HG03039 (cell line): ENCODE data around the gene DYNLT5.
A peak's percentile ranks its signal among the peaks of the same experiment; 100 is the strongest.
"Not testable (repeated sequence)": the region's sequence is repeated elsewhere in the genome, so short reads cannot be mapped to it uniquely, and the experiment has no call there.

Experiments used
- ATAC-seq: cut with Tn5 transposase; IDR thresholded peaks from one replicate; pipeline ENCODE4 v1.9.1; 2021; ENCODE audit warnings: mild to moderate bottlenecking, moderate library complexity; ENCODE audit not compliant: unreplicated experiment

The DYNLT5 gene

DNA sequence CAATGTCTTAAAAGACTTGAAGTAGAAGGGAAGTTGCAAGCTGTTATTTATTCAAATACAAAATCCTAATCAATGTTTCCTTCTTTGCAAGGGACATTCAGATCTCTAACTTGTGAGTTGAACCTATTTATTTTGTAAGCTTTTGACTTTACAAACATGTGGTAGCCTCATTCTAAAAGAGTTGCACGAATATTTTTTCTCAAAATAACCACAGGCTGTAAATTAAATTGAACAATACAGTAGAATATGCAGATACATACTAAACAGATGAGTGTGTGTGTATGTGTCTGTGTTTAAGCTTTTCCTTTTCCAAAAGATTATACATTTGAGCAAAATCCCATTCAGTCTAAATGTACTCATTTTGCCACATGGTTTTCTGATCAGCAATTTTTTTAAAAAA is 4.8 kb upstream of the DYNLT5 start:
- no peak for ATAC-seq

DNA sequence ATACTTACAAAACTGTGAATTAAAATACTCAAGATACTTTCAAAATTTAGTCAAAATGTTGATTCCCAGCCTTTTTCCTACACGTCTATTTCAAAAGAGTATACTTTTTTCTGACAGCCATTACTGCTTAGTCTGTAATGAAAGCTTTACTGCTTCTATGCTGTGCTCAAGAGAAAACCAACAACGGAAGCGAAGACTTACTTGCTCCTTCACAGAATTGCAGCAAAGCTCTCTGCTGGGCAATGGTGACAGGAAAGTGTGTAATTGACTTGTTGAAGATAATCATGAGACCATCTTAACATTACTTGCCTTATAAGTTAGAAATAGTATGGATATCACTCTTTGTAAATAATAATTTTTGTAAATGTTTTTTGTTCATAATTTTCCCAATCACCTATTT is 1.7 kb upstream of the DYNLT5 start:
- no peak for ATAC-seq

DNA sequence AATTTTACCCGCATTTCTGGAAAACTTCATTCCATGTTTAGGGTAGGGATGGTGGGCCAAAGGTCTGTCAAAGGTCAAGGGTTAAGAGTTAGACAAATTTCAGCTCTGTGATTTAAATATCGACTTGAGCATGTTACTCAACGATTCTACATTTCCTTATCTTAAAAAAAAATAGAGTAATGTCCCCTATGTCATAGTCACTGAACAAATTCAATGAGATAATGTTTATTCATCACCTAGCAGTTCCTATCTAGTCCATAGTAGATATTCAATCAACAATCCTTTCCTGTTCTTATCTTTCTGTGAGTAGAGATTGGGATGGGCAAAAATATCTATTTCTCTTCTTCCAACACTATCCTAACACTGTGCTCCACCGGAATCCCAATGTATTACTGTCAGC is 1.1 kb upstream of the DYNLT5 start:
- ATAC-seq, result no peak

DNA sequence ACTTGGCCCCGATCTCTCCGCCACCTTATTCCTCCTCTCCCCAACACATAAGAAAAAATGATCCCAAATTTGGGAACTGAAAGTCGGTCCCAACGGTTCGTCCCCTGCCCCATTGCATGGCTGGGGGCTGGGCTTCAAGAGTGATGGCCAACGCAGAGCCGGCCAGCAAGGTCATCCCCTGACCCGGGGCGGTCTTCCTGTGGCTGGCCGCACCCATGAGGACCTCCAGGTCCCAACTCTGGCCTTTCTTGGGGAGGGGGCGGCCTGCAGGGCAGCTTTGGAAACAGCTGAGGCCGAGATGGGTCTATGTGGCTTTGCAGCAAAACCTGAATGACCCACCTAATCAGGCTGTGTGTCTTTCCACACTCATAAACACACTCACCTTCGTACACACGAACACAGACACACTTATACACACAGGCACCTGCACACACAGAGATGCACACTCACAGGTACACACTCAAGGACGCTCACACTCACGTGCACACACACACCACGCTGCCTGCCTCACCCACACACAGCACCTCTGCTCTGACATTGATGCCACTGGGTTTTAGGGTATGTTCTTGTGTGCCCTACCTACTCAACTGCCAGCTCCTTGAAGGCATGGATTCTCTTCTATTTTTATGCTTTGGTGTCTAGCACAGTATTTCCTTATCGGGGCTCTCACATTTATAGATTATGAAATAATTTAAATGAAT is 562 bp downstream of the DYNLT5 start:
- ATAC-seq, result no peak

DNA sequence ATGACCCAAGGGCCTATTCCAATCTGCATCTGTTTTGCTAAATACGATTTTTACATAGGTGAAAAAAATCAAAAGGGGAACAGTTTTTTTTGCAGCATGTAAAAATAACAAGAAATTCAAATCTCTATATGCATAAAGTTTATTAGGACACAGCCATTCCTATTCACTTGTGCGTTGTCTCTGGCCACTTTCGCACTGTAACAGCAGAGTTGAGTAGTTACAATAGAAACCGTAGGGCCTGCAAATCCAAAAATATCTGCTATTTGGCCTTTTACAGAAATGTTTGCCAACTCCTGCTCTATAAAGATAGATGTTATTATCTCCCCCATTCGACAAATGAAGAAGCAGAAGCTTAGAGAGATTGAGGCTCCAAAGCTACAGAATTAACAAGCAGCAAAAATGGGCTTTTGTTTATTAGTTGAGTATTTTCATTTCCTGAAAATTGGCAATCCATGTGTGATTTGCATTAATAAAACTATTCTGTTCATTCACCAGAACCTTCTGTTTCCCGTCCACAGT is 5.5 kb downstream of the DYNLT5 start:
- no peak for ATAC-seq

DNA sequence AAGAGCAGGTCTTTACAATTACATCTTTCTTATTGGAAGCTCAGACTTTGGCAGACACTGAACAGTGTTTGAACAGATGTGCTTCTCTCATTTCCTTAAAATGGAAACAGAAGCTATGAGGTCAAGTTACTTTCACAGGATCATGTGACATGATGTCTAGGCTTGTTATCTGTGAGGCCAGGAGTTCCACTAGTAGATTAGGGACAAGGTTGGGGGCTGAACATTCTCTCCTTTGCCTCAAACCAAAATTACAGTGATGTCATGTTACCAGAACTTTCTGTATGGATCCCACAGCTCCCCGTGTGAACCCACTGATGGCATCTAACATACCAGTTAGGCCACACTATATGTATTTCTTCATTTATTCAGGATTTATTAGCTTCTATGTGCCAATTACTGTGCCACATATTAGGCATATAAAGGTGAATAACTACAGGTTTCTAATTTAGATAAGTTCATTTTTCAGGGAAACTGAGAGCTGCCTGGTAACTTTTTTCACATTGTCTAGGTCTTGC is 6.0 kb downstream of the DYNLT5 start:
- peak; percentile 100 for ATAC-seq

DNA sequence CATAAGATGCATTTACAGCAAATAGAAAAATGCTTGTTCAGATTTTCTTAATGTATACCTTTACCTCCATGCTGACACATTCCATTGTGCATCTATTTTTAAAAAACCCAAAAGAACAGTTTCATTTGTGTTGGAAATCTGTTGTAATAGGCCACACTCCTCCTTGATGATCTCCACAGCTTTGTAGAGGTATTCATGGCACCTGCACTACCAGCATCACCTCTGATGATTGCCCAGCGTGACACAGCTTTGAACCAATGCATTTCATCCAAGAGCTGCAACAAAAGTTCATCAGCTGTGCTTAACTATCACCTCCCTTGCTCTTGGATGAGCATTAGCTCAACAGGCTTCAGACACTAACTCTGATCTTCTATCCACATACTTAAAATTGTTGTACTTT is 8.2 kb downstream of the DYNLT5 start:
- ATAC-seq, result no peak

DNA sequence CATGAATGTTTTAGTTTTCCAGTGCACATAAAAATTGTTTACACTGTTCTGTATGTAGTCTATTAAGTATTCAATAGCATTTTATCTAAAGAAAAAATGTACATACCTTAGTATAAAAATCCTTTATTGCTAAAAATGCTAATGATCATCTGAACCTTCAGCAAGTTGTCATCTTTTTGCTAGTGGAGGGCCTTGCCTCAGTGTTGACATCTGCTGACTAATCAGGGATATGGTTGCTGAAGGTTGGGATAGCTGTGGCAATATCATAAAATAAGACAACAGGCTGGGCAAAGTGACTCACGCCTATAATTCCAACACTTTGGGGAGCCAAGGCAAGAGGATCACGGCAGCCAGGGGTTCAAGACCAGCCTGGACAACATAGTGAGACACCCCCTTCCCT is 9.0 kb downstream of the DYNLT5 start:
- no peak for ATAC-seq

DNA sequence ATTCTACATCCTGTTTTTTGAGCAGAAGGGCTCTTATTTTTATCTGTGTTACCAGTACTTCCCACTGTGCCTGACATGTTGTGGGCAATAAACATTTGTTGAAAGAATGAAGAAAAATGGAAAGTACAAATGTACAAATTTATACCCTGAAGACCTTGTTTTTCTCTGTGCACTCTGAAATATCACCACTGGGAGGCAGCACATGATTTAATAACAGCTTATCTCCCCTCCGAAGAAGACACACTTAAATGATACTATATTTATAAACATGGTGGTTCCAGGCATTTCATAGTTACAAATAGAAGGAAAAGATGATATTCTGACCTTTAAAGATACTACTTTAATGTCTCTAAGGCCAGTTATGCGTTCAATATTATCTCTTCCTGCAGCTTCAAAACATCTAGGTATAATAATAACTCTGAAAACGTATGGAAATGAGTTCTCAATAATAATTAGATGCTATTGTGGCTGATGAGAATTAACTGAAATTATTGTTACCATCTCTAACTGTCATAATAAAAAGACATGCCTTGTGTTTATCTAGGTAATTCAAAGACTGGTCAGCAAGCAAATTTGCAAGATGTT is 12.8 kb downstream of the DYNLT5 start:
- no peak for ATAC-seq

DNA sequence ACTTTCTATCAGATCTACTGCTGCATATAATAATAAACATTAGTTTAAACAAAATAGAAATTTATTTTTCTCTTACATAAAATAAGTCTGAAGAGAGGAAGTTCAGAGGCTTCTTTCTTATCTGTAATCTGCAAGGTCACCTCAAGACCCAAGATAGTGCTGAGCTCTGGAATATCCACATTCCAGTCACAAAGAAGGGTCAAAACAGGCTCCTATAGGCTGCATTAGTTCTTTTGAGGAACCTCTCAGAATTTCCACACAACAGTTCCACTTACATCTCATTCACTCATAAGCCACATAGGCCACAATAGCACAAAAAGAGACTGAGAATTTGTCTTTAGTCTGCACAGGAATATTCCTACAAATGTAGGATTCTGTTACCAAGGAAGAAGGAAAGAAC is 15.4 kb downstream of the DYNLT5 start:
- ATAC-seq, result no peak

DNA sequence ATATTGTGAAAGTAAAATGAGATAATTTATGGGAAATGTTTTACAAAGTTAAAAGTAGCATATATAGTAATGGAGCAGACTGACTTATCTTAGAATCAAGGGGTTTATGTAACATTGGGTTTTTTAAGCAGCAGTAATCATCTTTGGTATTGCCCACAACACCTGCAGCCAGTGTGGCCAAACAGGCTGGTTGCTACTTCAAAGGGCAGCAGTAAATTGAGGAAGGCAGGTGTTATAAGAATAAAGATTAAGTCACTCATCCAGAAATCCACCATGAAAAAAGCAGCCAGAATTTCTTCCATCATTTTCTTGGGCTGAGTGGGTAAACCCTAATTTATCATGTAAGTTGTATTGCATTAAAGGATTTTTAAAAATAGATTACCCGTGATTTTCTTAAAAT is 16.7 kb downstream of the DYNLT5 start:
- ATAC-seq, result no peak

DNA sequence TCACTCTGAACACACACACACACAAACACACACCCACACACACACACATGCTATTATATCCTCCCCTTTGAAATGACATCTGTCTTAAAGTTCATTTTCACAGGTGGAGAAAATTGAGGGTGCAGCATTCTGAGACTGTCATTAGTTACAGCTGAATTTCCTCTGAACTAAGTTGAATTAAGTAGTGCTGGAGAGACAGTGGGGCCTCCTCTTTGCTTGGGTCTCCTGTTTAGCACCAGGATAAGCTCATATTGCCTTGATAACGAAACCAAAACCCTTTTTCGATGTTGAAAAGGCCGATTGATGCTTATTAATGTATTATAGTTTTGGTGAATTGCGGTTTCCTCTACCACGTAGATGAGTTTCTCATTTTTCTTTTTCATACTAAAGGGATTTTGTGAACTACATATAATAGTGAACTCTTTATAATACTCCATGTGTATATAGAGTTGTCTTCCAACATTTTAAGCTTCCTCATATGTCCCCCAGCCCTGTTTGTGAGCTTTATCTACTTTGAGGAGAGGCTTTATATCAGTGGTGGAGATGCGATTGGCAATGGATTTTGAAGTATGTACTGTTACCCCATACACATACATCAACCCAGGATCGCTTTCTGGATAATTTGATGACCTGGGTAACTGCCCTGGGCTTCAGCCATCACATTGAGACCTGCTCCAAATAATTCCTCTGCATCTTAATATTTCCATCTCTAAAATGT is 17.4 kb downstream of the DYNLT5 start:
- no peak for ATAC-seq

DNA sequence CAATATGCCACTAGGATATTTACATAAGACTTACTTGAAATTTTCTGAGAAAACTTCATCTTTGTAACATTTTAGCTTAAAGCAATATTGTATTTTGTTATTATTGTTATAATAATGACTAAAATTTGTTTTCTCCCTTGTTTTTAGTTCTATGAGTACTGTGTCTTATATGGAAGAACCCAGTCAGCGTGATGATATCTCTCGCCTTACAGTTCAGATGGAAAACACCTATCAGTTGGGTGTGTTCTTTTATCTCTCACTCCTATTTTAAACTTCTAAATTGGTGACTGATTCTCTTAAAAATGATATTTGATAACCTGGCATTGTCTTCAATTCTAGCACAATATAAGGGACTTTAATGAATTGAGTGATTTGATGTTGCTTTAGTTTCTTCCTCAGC is 18.0 kb downstream of the DYNLT5 start:
- no peak for ATAC-seq

DNA sequence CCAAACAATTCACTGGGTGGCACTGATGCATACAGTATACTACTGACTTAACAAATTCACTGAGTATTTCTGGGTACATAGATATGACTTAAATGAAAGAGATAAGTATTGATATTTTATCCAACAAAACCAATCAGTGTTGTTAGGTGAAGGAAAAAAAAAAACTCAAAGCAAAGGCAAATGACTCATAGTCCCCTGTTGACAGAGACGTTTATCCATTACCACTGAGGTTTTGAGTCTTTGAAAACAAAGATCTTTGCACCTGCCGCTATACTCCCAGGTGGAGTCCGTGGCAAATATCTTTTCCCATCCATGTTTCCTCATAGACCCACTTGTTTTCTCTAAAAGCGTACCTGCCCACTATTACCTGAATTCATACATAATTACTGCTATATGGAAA is 18.4 kb downstream of the DYNLT5 start:
- no peak for ATAC-seq

DNA sequence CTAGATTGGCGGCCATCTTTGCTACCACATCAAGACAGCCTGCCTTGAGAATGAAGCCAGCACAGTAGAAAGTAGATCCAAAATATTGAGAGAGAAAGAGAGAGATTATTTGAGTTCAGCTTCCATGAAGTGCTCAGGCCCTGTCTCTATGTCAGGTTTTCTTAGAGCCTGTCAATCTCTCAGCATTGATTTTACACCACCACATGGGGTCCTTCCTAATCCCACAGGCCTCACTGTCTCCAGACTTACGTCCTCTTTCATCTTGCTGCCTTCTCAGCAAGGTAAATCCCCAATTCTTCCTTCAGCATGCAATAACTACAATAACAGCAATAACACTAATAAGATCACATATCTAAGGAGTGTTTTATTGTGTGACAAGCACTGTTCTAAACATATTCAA is 21.0 kb downstream of the DYNLT5 start:
- ATAC-seq, result no peak

DNA sequence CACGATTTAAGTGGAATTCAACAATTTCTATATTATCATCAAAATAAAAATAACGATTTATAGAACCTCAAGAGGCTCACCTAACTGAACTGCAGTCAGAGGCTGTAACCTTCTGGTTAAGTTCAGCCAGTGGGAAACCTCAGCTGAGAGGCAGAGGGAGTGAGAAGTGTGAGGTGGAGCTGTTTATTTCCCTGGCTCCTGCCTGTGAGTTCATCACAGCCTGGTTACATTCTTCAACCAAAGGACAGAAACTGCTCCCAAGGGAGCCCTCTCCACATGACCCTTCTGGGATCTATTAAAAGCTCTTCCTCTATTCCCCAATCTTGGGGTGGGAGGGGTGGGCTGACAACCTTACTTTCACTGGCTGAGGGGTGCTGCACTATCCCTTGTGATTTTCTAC is 22.2 kb downstream of the DYNLT5 start:
- no peak for ATAC-seq

DNA sequence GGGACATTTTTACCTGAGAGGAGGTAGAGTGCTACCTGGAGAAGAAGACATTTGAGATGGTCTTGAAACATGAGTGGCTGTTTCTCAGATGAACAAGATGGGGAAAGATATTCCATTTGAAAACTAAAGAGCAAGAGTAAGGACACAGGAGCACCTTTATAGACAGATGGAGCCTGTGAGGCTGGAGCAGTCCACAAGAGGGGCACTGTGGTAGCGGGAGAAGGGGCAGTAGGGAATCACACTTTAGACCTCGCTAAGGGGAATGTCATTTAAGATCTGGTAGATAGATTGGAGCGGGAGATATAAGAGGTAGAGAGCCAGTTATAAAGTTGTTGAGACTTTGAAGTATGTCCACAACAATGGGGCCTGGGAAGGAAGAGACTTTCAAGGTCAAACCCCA is 23.4 kb downstream of the DYNLT5 start:
- no peak for ATAC-seq

DNA sequence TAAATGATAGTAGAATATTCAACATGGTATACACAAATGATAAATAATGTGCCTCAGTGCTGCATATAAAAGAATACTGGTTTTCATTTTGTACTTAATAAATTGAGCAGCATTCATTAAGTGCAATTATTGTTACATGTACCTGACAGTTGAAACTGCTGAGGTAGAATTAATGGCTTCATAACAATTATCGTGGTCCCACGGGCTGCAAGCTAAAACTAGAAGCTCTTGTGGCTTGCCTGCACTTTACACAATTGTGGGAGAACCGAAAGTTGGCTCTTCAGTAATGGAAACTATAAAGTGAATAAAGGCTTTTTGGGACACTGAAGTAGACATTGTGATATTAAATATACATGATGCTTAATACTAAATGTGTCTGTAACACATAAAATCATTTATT is 25.6 kb downstream of the DYNLT5 start:
- ATAC-seq, result no peak

DNA sequence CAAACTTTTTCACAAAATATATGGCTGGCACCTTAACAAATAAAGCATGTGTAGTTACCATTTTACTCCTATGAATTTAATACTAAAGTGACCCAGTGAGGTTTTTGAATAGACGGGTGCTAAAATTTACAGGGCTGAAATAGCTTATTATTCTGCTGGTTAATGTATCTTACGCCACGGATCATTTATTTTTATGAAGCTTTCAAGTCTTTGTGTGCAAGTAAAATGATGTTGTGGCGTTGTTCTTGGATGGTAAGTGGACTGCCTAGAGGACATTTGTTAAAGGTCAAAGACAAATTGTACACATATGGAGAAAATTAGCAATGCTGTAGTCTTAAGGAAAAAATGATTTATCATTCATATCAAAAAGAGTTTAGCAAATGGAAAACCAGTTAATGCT is 26.0 kb downstream of the DYNLT5 start:
- ATAC-seq, result no peak

DNA sequence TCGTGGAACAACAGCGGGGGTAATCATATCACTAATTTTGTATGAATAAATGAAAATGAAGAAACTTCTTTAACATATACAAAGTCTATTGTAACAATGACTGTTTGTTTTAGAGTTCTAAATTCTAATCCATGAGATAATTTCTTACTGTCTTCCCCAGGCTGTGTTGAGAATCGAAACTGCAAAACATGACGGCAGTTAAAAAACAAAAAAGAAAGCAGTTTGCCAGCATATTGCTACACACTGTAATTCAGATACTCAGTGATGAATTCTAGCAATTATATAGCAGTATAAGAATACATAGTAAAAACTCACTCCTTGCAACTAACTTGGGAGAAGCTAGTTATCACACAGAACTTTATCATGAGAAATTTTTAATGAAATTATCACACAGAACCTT is 26.7 kb downstream of the DYNLT5 start:
- no peak for ATAC-seq

DNA sequence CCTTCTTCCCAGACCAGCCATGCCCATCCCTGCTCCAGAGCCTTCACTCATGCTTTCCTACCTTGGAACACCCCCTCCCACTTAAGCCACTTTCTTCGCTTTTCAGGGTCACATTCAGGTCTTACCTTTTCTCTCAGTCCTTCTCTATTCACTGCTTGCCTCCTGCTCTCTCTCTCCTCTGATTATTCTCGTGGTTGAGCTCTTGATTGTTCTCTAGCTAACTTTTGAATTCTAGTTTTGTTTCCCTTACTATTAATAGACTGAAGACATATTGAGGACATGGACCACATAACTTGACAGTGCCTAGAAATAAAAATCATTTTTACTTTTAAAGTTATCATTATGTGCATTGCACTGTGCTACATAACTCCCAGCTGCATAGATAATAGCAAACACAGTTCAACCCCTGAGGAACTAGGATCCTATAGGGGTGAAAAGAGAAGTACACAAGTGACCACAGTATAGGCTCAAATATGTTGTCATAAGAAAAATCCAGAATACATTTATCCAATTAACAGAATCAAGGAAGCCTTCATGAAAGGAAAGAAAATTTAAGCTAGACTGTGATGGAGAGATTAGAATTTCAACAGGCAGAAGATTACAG is 27.3 kb downstream of the DYNLT5 start:
- no peak for ATAC-seq

DNA sequence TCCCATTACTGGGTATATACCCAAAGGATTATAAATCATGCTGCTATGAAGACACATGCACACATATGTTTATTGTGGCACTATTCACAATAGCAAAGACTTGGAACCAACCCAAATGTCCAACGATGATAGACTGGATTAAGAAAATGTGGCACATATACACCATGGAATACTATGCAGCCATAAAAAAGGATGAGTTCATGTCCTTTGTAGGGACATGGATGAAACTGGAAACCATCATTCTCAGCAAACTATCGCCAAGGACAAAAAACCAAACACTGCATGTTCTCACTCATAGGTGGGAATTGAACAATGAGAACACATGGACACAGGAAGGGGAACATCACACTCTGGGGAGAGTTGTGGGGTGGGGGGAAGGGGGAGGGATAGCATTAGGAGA is 33.5 kb downstream of the DYNLT5 start:
- not testable (repeated sequence) for ATAC-seq
